Right renal pelvis (tissue), 4 donors: Measurements from ENCODE around the gene NUP205. TPM values are rescaled to one million over a fixed set of nuclear protein-coding genes. Genes with fewer than 3 reads are reported as not detected.
"Not testable (repeated sequence)": the region's sequence is repeated elsewhere in the genome, so short reads cannot be mapped to it uniquely, and the experiment has no call there.

Source experiments
- DNase-seq, 4 donors: peaks; one replicate each; pipeline ENCODE4 v3.0.0-alpha.2; 2013; ENCODE audit warnings: low read depth in 4 of 4, low spot score in 3 of 4, missing footprints in 1 of 4
- polyA plus RNA-seq, 4 donors: library from polyadenylated mRNA; unstranded; fragments of 120-200 nt; gene quantifications; one replicate each; pipeline ENCODE4 v1.2.1, GENCODE V29; 2013; ENCODE audit not compliant: insufficient read length in 4 of 4

NUP205 gene
- polyA plus RNA-seq, 4 donors = 62.6 to 68.9 (median 67.9) TPM

GRCh38 chr7:135666156-135666555 lies 108.4 kb downstream of the NUP205 start:
- no peak for DNase-seq

- DNase-seq = no peak
Measured at GRCh38 chr7:135666846-135667245, 109.1 kb downstream of the NUP205 start.

- DNase-seq = not testable (repeated sequence)
Measured at GRCh38 chr7:135667626-135668025, 109.9 kb downstream of the NUP205 start.

- not testable (repeated sequence) for DNase-seq
Measured at GRCh38 chr7:135668852-135669395, 111.2 kb downstream of the NUP205 start.

- DNase-seq = no peak
Measured at GRCh38 chr7:135669774-135670173, 112.1 kb downstream of the NUP205 start.

- DNase-seq = no peak
Measured at GRCh38 chr7:135670179-135670578, 112.5 kb downstream of the NUP205 start.

GRCh38 chr7:135672560-135673359 lies 115.0 kb downstream of the NUP205 start:
- DNase-seq = no peak

GRCh38 chr7:135673360-135673706 lies 115.6 kb downstream of the NUP205 start:
- DNase-seq = no peak

- DNase-seq = no peak
Measured at GRCh38 chr7:135678612-135679575, 121.2 kb downstream of the NUP205 start.

- no peak for DNase-seq
Measured at GRCh38 chr7:135681762-135682161, 124.0 kb downstream of the NUP205 start.

GRCh38 chr7:135682191-135682590 lies 124.5 kb downstream of the NUP205 start:
- no peak for DNase-seq

GRCh38 chr7:135683609-135684008 lies 125.9 kb downstream of the NUP205 start:
- DNase-seq = no peak

GRCh38 chr7:135684136-135684535 lies 126.4 kb downstream of the NUP205 start:
- no peak for DNase-seq

GRCh38 chr7:135684699-135685098 lies 127.0 kb downstream of the NUP205 start:
- no peak for DNase-seq

- no peak for DNase-seq
Measured at GRCh38 chr7:135685306-135686084, 127.8 kb downstream of the NUP205 start.

- no peak for DNase-seq
Measured at GRCh38 chr7:135687466-135687865, 129.7 kb downstream of the NUP205 start.

- no peak for DNase-seq
Measured at GRCh38 chr7:135690566-135690965, 132.8 kb downstream of the NUP205 start.

- no peak for DNase-seq
Measured at GRCh38 chr7:135692055-135692454, 134.3 kb downstream of the NUP205 start.

GRCh38 chr7:135692606-135693005 lies 134.9 kb downstream of the NUP205 start:
- not testable (repeated sequence) for DNase-seq

- no peak for DNase-seq
Measured at GRCh38 chr7:135693558-135693957, 135.8 kb downstream of the NUP205 start.
